ENCODE results near the gene PSMA5. TPM values are rescaled to one million over a fixed set of nuclear protein-coding genes. Genes with fewer than 3 reads are reported as not detected.

PSMA5 gene
- total and polyA plus RNA-seq, 2 of the 13 experiments (the other 11 are each of a cell fraction or from before 2014, with no cell fraction given) = 140 to 169 TPM

DNA sequence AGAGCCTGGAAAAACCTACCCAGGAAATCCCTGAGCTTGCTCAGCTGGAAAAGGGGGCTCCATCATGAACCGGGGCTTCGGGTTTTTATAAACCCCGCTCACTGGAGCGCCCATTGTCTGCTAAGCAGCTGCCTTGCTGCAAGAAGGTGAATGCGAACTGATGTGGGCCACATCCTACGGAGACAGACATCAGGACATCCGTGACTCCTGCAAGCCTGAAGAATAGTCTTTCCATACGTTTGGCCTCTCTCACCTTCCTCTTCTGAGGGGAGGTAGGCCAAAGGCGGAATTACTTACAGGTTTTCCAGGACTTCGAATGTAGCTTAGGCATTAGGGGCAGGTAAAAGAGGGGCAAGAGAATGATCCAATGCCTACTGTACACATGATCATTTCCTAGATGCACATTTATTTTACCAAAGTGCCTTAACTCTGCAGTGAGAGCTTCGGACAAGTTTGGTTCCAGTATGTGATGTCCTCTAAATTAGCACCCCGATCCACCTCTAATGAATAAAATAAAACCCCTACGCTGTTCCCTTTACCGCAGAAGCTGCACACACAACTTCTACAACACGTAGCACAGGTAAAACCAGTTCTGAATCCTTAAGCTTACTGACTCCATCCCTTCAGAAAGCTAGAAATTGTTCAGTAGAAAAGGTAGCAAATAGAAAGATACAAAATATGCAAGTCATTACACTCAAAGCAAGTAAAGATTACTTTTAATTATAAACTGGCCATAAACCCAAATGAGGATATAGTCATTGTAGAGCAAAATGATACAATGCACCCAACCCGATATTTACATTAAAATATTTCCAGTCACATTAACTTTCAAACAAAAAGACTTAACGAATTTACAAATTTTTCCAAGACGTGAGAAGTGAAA is 27.7 kb downstream of the PSMA5 start (continued):
- TF ChIP-seq KMT2A (CRISPR knock-in tag; IDR thresholded peaks at IDR 0.05) (peak; percentile 3; the same call in 1 of the 2 replicates), ASH2L (IDR thresholded peaks at IDR 0.05; ENCODE audit: insufficient read length, low read depth, low read length) (peak; percentile 39), TBX2 (CRISPR knock-in tag; IDR thresholded peaks at IDR 0.05; ENCODE audit: borderline replicate concordance) (0 out of 2 replicates have a peak, but pooled peaks have one; percentile 1), ZNF317 (CRISPR knock-in tag; IDR thresholded peaks at IDR 0.05) (0 out of 2 replicates have a peak, but pooled peaks have one; percentile 56), ZNF547 (CRISPR knock-in tag; IDR thresholded peaks at IDR 0.05) (no peak; the same call in 1 of the 2 replicates), NFATC3 (CRISPR knock-in tag; IDR thresholded peaks at IDR 0.05) (0 out of 2 replicates have a peak, but pooled peaks have one; percentile 3), NFE2L2 (IDR thresholded peaks at IDR 0.05; ENCODE audit: low read length) (peak; percentile 72), ZNF350 (CRISPR knock-in tag; IDR thresholded peaks at IDR 0.05; ENCODE audit: borderline replicate concordance, low read depth) (peak; percentile 47; the same call in 1 of the 2 replicates)
- TF ChIP-seq, protein P1, sequence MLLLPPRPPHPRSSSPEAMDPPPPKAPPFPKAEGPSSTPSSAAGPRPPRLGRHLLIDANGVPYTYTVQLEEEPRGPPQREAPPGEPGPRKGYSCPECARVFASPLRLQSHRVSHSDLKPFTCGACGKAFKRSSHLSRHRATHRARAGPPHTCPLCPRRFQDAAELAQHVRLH (CRISPR knock-in tag; IDR thresholded peaks at IDR 0.05; ENCODE audit: borderline replicate concordance, low read depth) = 0 out of 2 replicates have a peak, but pooled peaks have one; percentile 8
- TF ChIP-seq, protein P2, sequence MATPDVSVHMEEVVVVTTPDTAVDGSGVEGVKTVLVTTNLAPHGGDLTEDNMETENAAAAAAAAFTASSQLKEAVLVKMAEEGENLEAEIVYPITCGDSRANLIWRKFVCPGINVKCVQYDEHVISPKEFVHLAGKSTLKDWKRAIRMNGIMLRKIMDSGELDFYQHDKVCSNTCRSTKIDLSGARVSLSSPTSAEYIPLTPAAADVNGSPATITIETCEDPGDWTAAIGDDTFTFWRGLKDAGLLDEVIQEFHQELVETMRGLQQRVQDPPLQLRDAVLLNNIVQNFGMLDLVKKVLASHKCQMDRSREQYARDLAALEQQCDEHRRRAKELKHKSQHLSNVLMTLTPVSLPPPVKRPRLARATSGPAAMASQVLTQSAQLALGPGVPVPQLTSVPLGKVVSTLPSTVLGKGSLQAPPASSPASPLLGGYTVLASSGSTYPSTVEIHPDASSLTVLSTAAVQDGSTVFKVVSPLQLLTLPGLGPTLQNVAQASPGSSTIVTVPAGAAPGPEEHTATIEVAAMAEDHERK (CRISPR knock-in tag; IDR thresholded peaks at IDR 0.05; ENCODE audit: low read depth) = 0 out of 2 replicates have a peak, but pooled peaks have one; percentile 2
- TF ChIP-seq, protein P3, sequence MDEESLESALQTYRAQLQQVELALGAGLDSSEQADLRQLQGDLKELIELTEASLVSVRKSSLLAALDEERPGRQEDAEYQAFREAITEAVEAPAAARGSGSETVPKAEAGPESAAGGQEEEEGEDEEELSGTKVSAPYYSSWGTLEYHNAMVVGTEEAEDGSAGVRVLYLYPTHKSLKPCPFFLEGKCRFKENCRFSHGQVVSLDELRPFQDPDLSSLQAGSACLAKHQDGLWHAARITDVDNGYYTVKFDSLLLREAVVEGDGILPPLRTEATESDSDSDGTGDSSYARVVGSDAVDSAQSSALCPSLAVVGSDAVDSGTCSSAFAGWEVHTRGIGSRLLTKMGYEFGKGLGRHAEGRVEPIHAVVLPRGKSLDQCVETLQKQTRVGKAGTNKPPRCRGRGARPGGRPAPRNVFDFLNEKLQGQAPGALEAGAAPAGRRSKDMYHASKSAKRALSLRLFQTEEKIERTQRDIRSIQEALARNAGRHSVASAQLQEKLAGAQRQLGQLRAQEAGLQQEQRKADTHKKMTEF (CRISPR knock-in tag; IDR thresholded peaks at IDR 0.05) = peak; percentile 17; the same call in 1 of the 2 replicates
- TF ChIP-seq, protein P4, sequence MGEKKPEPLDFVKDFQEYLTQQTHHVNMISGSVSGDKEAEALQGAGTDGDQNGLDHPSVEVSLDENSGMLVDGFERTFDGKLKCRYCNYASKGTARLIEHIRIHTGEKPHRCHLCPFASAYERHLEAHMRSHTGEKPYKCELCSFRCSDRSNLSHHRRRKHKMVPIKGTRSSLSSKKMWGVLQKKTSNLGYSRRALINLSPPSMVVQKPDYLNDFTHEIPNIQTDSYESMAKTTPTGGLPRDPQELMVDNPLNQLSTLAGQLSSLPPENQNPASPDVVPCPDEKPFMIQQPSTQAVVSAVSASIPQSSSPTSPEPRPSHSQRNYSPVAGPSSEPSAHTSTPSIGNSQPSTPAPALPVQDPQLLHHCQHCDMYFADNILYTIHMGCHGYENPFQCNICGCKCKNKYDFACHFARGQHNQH (CRISPR knock-in tag; IDR thresholded peaks at IDR 0.05) = 0 out of 2 replicates have a peak, but pooled peaks have one; percentile 59
- TF ChIP-seq, protein P5, sequence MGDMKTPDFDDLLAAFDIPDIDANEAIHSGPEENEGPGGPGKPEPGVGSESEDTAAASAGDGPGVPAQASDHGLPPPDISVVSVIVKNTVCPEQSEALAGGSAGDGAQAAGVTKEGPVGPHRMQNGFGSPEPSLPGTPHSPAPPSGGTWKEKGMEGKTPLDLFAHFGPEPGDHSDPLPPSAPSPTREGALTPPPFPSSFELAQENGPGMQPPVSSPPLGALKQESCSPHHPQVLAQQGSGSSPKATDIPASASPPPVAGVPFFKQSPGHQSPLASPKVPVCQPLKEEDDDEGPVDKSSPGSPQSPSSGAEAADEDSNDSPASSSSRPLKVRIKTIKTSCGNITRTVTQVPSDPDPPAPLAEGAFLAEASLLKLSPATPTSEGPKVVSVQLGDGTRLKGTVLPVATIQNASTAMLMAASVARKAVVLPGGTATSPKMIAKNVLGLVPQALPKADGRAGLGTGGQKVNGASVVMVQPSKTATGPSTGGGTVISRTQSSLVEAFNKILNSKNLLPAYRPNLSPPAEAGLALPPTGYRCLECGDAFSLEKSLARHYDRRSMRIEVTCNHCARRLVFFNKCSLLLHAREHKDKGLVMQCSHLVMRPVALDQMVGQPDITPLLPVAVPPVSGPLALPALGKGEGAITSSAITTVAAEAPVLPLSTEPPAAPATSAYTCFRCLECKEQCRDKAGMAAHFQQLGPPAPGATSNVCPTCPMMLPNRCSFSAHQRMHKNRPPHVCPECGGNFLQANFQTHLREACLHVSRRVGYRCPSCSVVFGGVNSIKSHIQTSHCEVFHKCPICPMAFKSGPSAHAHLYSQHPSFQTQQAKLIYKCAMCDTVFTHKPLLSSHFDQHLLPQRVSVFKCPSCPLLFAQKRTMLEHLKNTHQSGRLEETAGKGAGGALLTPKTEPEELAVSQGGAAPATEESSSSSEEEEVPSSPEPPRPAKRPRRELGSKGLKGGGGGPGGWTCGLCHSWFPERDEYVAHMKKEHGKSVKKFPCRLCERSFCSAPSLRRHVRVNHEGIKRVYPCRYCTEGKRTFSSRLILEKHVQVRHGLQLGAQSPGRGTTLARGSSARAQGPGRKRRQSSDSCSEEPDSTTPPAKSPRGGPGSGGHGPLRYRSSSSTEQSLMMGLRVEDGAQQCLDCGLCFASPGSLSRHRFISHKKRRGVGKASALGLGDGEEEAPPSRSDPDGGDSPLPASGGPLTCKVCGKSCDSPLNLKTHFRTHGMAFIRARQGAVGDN (CRISPR knock-in tag; IDR thresholded peaks at IDR 0.05) = peak; percentile 6
